ENCODE measurements around the gene TUBB4A.
A peak's percentile ranks its signal among the peaks of the same experiment; 100 is the strongest.

TUBB4A gene

GRCh38 chr19:6465663-6466062 lies 36.4 kb downstream of the TUBB4A start:
- no peak for DNase-seq

DNA sequence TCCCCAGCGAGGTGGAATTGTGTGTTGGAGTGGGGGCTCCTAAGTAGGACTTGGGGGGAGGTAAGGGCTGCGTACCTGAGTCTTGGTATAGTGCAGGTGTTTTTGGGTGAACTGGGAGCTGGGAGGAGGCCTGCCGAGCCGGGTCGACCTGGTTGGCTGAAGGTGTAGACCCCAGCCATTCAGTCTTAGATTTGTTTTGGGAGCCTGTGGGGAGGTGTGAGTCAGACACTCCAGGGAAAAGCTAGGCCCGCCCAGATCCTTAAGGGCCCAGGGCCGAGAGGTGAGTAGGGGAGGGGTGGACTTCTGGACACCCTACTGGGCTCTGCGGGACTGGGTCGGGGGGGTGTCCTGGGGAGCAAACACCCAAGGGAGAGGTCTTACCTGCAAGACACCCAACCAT lies 37.1 kb downstream of the TUBB4A start:
- no peak for DNase-seq

GRCh38 chr19:6464070-6464873 lies 37.8 kb downstream of the TUBB4A start, which contains the start of gene CRB3:
Gene CRB3, plus strand, starts transcription at chr19:6464271. Its CDS starts 431 bp downstream, at chr19:6464702.
- DNase-seq: no peak

DNA sequence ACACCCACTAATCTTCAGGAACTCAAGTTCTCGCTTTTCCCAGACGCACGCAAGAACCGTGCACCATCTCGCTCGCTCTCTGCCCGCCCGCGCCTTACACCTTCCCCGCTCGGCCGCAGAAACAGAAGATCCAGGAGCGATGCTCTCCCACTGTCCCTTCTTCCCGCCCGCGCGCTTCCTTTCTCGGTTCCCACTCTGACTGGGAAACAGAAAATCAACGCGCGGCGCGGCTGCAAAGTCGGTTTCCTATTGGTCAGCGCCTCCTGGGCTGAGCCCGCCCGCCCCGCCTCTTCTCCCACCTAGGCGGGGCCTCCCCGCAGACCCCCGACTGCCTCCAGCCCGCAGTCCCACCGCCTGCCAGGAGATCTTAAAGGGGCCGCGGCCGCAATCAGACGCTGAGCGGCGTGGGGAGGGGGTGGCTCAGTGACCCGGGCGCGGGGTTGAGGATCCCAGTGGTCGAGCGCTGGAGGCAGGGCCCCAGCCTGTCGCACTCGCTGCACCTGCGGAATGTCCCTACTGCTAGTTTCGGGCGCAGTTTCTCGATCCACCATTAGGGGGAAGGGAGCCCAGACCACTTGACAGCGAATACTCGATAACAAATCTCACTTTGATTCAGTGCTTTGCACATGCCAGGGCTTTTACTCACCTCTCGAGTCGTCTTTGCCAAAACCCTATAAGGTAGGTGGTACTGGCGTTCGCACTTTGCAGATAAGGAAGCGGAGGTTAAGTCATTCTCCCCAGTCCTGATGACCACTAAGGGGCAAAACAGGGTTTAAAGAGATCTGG lies 41.8 kb downstream of the TUBB4A start:
- peak; percentile 97 to 99 for DNase-seq

- peak; percentile 55 to 67 for DNase-seq
Observed at GRCh38 chr19:6459262-6460098, 42.6 kb downstream of the TUBB4A start, which contains the start of gene SLC25A23. Gene SLC25A23, minus strand, starts transcription at chr19:6459792. Its CDS starts 164 bp downstream, at chr19:6459628.

GRCh38 chr19:6458695-6459261 lies 43.3 kb downstream of the TUBB4A start:
- DNase-seq: no peak

DNA sequence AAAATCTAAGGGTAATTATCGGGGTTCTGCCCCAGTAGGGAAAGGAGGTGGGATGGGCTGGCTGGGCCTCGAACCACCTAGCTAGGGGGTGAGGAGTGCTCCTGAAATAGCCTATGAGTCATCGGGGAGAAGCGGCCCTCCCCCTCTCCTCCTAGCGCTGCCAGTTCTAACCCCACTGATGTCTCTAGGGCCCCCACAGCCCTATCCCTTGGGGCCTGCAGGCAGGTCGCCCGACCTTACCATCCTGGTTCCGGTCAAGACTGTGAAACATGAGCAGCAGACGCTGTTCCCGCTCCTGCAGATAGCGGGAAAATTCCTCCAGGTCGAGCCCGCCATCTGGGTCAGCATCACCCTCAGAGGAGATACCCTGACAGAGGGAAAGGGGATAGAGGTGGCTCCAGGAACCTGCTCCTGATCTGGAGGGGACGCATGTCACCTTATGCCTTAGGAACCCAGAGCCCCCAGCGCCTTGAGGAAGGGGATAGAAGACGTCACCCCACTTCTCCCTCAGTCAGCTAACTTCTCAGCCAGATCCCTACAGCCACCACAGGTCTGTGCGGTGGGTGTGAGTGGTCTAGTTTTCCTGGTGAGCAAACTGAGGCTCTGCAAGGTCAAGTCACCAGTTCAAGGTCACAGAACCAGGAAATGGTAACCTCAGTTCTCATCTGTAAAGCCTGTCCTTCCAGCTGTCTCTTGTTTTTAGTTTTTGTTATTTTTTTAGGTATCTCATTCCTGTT lies 44.0 kb downstream of the TUBB4A start:
- no peak for DNase-seq

DNA sequence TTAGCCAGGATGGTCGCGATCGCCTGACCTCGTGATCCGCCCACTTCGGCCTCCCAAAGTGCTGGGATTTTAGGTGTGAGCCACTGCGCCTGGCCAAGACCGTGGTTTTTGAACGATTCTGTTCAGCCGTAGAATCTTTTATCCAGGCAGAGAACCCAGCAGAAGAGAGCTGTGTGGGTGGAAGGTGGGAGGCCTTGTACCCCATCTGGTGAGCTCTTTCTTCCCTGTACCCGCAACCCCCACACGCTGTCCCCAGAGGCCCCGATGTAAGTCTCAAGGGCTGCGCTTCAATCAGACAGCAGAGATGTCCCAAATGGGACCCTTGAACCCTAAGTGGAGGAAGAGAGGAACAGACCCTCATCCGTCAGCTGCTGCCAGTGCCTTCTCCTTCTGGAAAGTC lies 46.2 kb downstream of the TUBB4A start:
- no peak for DNase-seq

DNA sequence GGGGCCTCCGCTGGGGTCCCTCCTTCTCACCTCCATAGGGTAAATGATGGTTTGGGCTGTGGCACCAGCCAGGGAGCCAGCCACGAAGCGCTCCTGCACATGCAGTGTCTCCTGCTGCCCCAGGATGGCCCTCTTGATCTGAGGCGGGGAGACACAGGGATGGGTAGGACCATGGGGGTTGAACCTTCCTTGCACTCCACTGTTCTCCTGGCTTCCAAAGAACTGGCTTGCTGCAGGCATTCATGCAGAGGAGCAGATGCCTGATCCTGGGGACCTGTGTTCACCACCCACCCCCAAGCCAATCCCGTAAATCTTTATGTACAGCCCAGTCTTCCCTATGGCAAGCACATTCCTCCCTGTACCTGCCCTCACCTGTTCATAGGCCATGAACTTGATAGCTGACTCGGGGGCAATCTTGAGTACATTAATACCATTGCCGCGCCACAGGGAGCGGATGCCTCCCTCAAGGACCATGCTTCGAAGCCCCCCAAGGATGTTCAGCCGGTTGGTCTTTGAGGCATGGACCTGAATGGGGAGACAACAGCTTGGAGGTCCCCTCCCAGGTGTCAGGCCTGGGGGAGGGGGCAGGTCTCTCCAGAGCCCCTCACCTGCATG lies 48.1 kb downstream of the TUBB4A start:
- DNase-seq: no peak

- DNase-seq: no peak
Observed at GRCh38 chr19:6452899-6453298, 49.2 kb downstream of the TUBB4A start.

DNA sequence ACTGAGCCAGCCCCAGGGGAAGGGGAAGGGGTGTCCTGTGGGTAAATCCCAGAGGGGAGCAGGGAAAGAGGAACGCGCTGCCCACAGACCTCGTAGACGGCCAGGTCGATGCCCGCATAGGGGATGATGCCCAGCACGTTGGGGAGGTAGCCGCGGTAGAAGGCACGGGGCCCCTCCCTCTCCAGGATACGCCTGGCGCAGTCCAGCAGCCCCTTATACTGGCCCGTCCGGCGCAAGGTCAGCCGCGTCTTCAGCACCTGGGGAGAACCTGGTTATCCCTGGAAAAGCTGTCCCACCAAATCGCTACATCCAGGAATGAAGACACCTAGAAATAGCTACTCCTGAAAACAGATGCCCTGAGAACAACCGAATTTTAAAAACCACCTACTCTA lies 49.9 kb downstream of the TUBB4A start:
- no peak for DNase-seq

- DNase-seq: no peak
Observed at GRCh38 chr19:6451583-6452222, 50.4 kb downstream of the TUBB4A start.

- DNase-seq: no peak
Observed at GRCh38 chr19:6450166-6450565, 51.9 kb downstream of the TUBB4A start.

GRCh38 chr19:6448045-6448444 lies 54.1 kb downstream of the TUBB4A start:
- no peak for DNase-seq

GRCh38 chr19:6446452-6446851 lies 55.7 kb downstream of the TUBB4A start:
- DNase-seq: no peak
